ENCODE measurements around the gene METAP1D.

- TF ChIP-seq CTCF (IDR thresholded peaks at IDR 0.05; ENCODE audit: insufficient read depth, low read length, poor library complexity, severe bottlenecking), result no peak
- no peak for TF ChIP-seq EZH2phosphoT487 (conservative IDR thresholded peaks at IDR 0.05; ENCODE audit: low read length)
Measured at GRCh38 chr2:172056293-172056692, 56.5 kb downstream of the METAP1D start.
